Measurements from ENCODE around the gene MIER2. TPM values are rescaled to one million over a fixed set of nuclear protein-coding genes. Genes with fewer than 3 reads are reported as not detected.
A peak's percentile ranks its signal among the peaks of the same experiment; 100 is the strongest.

MIER2 gene
- total RNA-seq, 4 donors from 2014 or later = 11.6 to 26.4 (median 18.9) TPM

DNA sequence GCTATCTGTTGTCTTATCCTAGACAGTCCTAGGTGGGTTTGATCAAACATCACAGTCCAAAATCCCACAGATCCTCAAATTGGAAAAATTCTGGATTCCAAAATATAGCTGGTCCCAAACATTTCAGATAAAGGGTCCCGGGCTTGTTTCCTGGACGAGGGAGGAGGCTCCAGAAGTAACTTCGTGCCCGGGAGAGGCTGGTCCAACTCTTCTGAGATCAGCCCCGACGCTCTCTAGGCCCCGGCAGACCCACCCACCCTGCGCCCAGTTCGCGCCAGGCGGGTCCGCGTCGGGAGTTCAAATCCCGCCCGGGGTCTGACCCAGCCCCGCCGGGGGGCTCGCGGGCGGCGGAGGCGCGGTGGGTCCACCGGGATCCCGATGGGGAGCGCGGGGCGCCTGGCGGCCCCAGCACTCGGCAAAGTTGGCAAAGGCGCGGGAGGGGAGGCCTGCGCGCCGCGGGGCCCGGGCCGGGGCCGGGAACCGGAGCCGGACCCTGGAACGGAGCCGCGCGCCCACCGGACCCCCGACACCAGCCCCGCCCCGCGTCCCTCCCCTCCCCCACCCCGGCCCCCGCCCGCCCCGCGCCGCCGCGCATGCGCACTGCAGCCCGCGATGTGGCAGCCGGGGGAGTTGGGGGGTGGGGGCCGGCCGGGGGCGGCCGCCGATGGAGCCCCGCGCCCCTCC lies 513 bp downstream of the MIER2 start:
- Histone ChIP-seq H3K27me3 (peaks cover 0 to 12% (median 0%) of the 10 kb centered on the region in 4 donors), H3K4me3 (peak overlapping the region; percentile 71 to 93 (median 90)), H3K27ac (replicated peaks in 1 of 4) (peak overlapping the region; percentile 77 to 84 (median 82)), H3K9me3 (no peaks in the 10 kb centered on the region), H3K4me1 (peaks cover 32 to 48% (median 47%) of the 10 kb centered on the region in 4 donors), H3K36me3 (no peaks in the 10 kb centered on the region)
- intact Hi-C loops (cut with DNase I) = no loop called here
- DNase-seq (ENCODE audit: extremely low spot score) = no peak
- TF ChIP-seq POLR2A (IDR thresholded peaks at IDR 0.05; ENCODE audit: low read depth) = no peak
- no peak for TF ChIP-seq POLR2AphosphoS5 (IDR thresholded peaks at IDR 0.05)
- TF ChIP-seq, protein P1, sequence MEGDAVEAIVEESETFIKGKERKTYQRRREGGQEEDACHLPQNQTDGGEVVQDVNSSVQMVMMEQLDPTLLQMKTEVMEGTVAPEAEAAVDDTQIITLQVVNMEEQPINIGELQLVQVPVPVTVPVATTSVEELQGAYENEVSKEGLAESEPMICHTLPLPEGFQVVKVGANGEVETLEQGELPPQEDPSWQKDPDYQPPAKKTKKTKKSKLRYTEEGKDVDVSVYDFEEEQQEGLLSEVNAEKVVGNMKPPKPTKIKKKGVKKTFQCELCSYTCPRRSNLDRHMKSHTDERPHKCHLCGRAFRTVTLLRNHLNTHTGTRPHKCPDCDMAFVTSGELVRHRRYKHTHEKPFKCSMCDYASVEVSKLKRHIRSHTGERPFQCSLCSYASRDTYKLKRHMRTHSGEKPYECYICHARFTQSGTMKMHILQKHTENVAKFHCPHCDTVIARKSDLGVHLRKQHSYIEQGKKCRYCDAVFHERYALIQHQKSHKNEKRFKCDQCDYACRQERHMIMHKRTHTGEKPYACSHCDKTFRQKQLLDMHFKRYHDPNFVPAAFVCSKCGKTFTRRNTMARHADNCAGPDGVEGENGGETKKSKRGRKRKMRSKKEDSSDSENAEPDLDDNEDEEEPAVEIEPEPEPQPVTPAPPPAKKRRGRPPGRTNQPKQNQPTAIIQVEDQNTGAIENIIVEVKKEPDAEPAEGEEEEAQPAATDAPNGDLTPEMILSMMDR (IDR thresholded peaks at IDR 0.05) = no peak
- no peak for TF ChIP-seq EP300 (IDR thresholded peaks at IDR 0.05)
- WGBS = no CpG with 5 or more reads among the region's 70 CpGs

- Histone ChIP-seq H3K4me3 (peak overlapping the region; percentile 71 to 93 (median 90)), H3K9me3 (no peaks in the 10 kb centered on the region), H3K36me3 (no peaks in the 10 kb centered on the region), H3K27me3 (peaks cover 0 to 9% (median 0%) of the 10 kb centered on the region in 4 donors), H3K4me1 (peaks cover 32 to 48% (median 47%) of the 10 kb centered on the region in 4 donors), H3K27ac (replicated peaks in 1 of 4) (peak overlapping the region; percentile 77 to 84 (median 82))
- no peak for DNase-seq (ENCODE audit: extremely low spot score)
- intact Hi-C loops (cut with DNase I) = no loop called here
- TF ChIP-seq POLR2AphosphoS5 (IDR thresholded peaks at IDR 0.05) (no peak), POLR2A (IDR thresholded peaks at IDR 0.05; ENCODE audit: low read depth) (no peak), EP300 (IDR thresholded peaks at IDR 0.05) (no peak)
- TF ChIP-seq, protein P1 (IDR thresholded peaks at IDR 0.05) = no peak
- WGBS = 52% methylated on average over 14 of the region's 19 CpGs
Measured at GRCh38 chr19:343451-343931, 1.1 kb downstream of the MIER2 start.

- Histone ChIP-seq H3K4me3 (peak overlapping the region; percentile 71 to 93 (median 90)), H3K27me3 (peaks cover 0 to 4% (median 0%) of the 10 kb centered on the region in 4 donors), H3K9me3 (no peaks in the 10 kb centered on the region), H3K36me3 (no peaks in the 10 kb centered on the region), H3K4me1 (peaks cover 32 to 48% (median 47%) of the 10 kb centered on the region in 4 donors), H3K27ac (replicated peaks in 1 of 4) (peak overlapping the region; percentile 77 to 84 (median 82))
- DNase-seq (ENCODE audit: extremely low spot score) = no peak
- TF ChIP-seq POLR2AphosphoS5 (IDR thresholded peaks at IDR 0.05) = peak; percentile 48 to 56
- TF ChIP-seq, protein P1 (IDR thresholded peaks at IDR 0.05) = no peak
- TF ChIP-seq EP300 (IDR thresholded peaks at IDR 0.05) = no peak
- intact Hi-C loops (cut with DNase I) = no loop called here
- WGBS = 21% methylated on average over 5 of the region's 14 CpGs
Measured at GRCh38 chr19:342801-343421, 1.7 kb downstream of the MIER2 start.

DNA sequence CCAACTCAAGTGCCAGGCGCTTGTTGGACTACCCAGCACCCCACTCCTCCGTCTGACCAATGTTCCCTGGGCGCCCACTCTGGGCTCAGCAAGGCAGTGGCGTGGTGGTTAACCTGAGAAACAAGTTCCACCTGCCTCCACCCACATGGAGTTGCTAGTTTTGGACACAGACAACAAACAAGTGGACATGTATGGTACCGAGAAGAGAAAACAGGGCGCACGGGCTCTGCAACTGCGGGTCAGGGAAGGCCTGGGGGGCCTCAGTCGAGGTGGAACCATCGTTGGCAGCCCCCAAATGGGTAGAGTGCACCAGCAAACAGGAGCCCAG lies 2.5 kb downstream of the MIER2 start:
- H3K36me3 ChIP-seq = no peaks in the 10 kb centered on the region
- WGBS = 80% methylated on average over 10 of the region's 10 CpGs
- no peaks in the 10 kb centered on the region for H3K27me3 ChIP-seq
- DNase-seq (ENCODE audit: extremely low spot score) = no peak
- H3K4me3 ChIP-seq = peak overlapping the region; percentile 11 to 91 (median 80)
- intact Hi-C loops (cut with DNase I) = no loop called here
- TF ChIP-seq POLR2AphosphoS5 (IDR thresholded peaks at IDR 0.05) (no peak), POLR2A (IDR thresholded peaks at IDR 0.05; ENCODE audit: low read depth) (no peak), EP300 (IDR thresholded peaks at IDR 0.05) (no peak)
- TF ChIP-seq, protein P1 (IDR thresholded peaks at IDR 0.05) = no peak
- peak overlapping the region; percentile 77 to 84 (median 82) for H3K27ac ChIP-seq (replicated peaks in 1 of 4)
- H3K9me3 ChIP-seq = no peaks in the 10 kb centered on the region
- peaks cover 32 to 48% (median 47%) of the 10 kb centered on the region in 4 donors for H3K4me1 ChIP-seq
